Peyer's patch (tissue), 4 donors: ENCODE measurements around the gene P2RX3. TPM values are rescaled to one million over a fixed set of nuclear protein-coding genes. Genes with fewer than 3 reads are reported as not detected.

Experiments used
- DNase-seq, 3 donors: peaks; one replicate each; pipeline ENCODE4 v3.0.0-alpha.2; 2017 to 2019
- H3K27ac ChIP-seq, 4 donors: fragments of 200-600 bp; sonication (generic); one replicate each; pipeline ENCODE4 v1.5.1; 2016 to 2019
- H3K27me3 ChIP-seq, 2 donors: fragments of 200-600 bp; sonication (generic); one replicate each; pipeline ENCODE4 v1.5.1; 2019
- H3K36me3 ChIP-seq, 3 donors: fragments of 200-600 bp; sonication (generic); one replicate each; pipeline ENCODE4 v1.5.1; 2016 to 2019
- H3K4me1 ChIP-seq, 4 donors: fragments of 200-600 bp; sonication (generic); one replicate each; pipeline ENCODE4 v1.5.1; 2016 to 2019
- H3K4me3 ChIP-seq, 4 donors: fragments of 200-600 bp; sonication (generic); 1 replicate in 3 of 4; 2 replicates in 1 of 4; pipeline ENCODE4 v1.5.1; 2016 to 2019; ENCODE audit warnings: mild to moderate bottlenecking in 1 of 4
- H3K9me3 ChIP-seq, 4 donors: fragments of 200-600 bp; sonication (generic); one replicate each; pipeline ENCODE4 v1.5.1; 2016 to 2019; ENCODE audit warnings: mild to moderate bottlenecking in 1 of 4
- CTCF ChIP-seq, 6 experiments: fragments of 450-650 bp in 4 of 6; fragments of 200-600 bp in 2 of 6; sonication (generic) in 1 of 6; IDR thresholded peaks; one replicate each; pipeline ENCODE4 v1.5.1; 2017 to 2019; ENCODE audit warnings: antibody characterized with exemption in 6 of 6, mild to moderate bottlenecking in 3 of 6, moderate library complexity in 1 of 6
- POLR2A ChIP-seq, 2 donors: fragments of 450-650 bp; IDR thresholded peaks; one replicate each; pipeline ENCODE4 v1.5.1; 2017; ENCODE audit warnings: antibody characterized with exemption in 2 of 2, mild to moderate bottlenecking in 2 of 2, moderate library complexity in 2 of 2
- total RNA-seq, 4 donors: library from RNA; depleted of rRNA; stranded (reverse); fragments of >200 nt; gene quantifications; one replicate each; pipeline ENCODE4 v1.1.0, GENCODE V29; 2016

P2RX3 gene
- total RNA-seq, 4 donors from 2014 or later: 0.80 TPM; not detected in 3

GRCh38 chr11:57361926-57362325, 23.8 kb downstream of the P2RX3 start:
- Histone ChIP-seq H3K27me3 (no peaks in the 10 kb centered on the region), H3K4me1 (peaks cover 0 to 5% (median 0%) of the 10 kb centered on the region in 4 donors), H3K4me3 (no peak overlapping the region), H3K9me3 (no peaks in the 10 kb centered on the region), H3K27ac (no peak overlapping the region), H3K36me3 (no peaks in the 10 kb centered on the region)
- no peak for DNase-seq
- TF ChIP-seq POLR2A (IDR thresholded peaks at IDR 0.05): no peak
- TF ChIP-seq CTCF (IDR thresholded peaks at IDR 0.05): no peak

GRCh38 chr11:57363131-57364080, 25.3 kb downstream of the P2RX3 start:
- H3K27me3 ChIP-seq: no peaks in the 10 kb centered on the region
- H3K4me3 ChIP-seq: no peak overlapping the region
- no peak for TF ChIP-seq POLR2A (IDR thresholded peaks at IDR 0.05)
- no peak for TF ChIP-seq CTCF (IDR thresholded peaks at IDR 0.05)
- H3K4me1 ChIP-seq: no peaks in the 10 kb centered on the region
- DNase-seq: no peak
- no peak overlapping the region for H3K27ac ChIP-seq
- H3K36me3 ChIP-seq: no peaks in the 10 kb centered on the region
- no peaks in the 10 kb centered on the region for H3K9me3 ChIP-seq

GRCh38 chr11:57364851-57365660, 26.9 kb downstream of the P2RX3 start:
- H3K27me3 ChIP-seq: no peaks in the 10 kb centered on the region
- H3K36me3 ChIP-seq: no peaks in the 10 kb centered on the region
- no peak overlapping the region for H3K4me3 ChIP-seq
- TF ChIP-seq CTCF (IDR thresholded peaks at IDR 0.05) (no peak), POLR2A (IDR thresholded peaks at IDR 0.05) (no peak)
- no peaks in the 10 kb centered on the region for H3K9me3 ChIP-seq
- no peak overlapping the region for H3K27ac ChIP-seq
- DNase-seq: no peak
- no peaks in the 10 kb centered on the region for H3K4me1 ChIP-seq

- Histone ChIP-seq H3K36me3 (no peaks in the 10 kb centered on the region), H3K9me3 (no peaks in the 10 kb centered on the region), H3K27me3 (no peaks in the 10 kb centered on the region), H3K4me3 (no peak overlapping the region), H3K4me1 (no peaks in the 10 kb centered on the region), H3K27ac (no peak overlapping the region)
- no peak for TF ChIP-seq POLR2A (IDR thresholded peaks at IDR 0.05)
- no peak for TF ChIP-seq CTCF (IDR thresholded peaks at IDR 0.05)
- DNase-seq: no peak
Observed at GRCh38 chr11:57368106-57368844, 30.1 kb downstream of the P2RX3 start.

GRCh38 chr11:57368845-57369232, 30.7 kb downstream of the P2RX3 start:
- Histone ChIP-seq H3K4me3 (no peak overlapping the region), H3K36me3 (no peaks in the 10 kb centered on the region), H3K4me1 (no peaks in the 10 kb centered on the region), H3K9me3 (no peaks in the 10 kb centered on the region), H3K27me3 (no peaks in the 10 kb centered on the region), H3K27ac (no peak overlapping the region)
- TF ChIP-seq CTCF (IDR thresholded peaks at IDR 0.05): no peak
- no peak for TF ChIP-seq POLR2A (IDR thresholded peaks at IDR 0.05)
- no peak for DNase-seq
